Lung (tissue), 12 donors: ENCODE measurements around the gene POLN. TPM values are rescaled to one million over a fixed set of nuclear protein-coding genes. Genes with fewer than 3 reads are reported as not detected.

Experiments used
- ATAC-seq: fragments of 200-7000 bp; cut with Tn5 transposase; one replicate; pipeline ENCODE4 v1.9.1; 2020; ENCODE audit warnings: moderate number of reproducible peaks; ENCODE audit not compliant: insufficient read depth, low FRiP score
- DNase-seq, 3 donors: peaks; one replicate each; pipeline ENCODE4 v3.0.0-alpha.2; 2013 to 2017
- H3K27ac ChIP-seq, 2 donors: one replicate each; pipeline ENCODE4 v1.5.1; 2013; ENCODE audit warnings: mild to moderate bottlenecking in 2 of 2, moderate library complexity in 2 of 2, control low read depth in 1 of 2, inconsistent platforms in 1 of 2, low read depth in 1 of 2, low read length in 1 of 2
- H3K27me3 ChIP-seq, 3 donors: one replicate each; pipeline ENCODE4 v1.5.1; 2013; ENCODE audit warnings: low read length in 2 of 3; ENCODE audit not compliant: control insufficient read depth in 3 of 3, insufficient read depth in 3 of 3
- H3K36me3 ChIP-seq, 4 donors: one replicate each; pipeline ENCODE4 v1.5.1; 2013; ENCODE audit warnings: low read length in 4 of 4, mild to moderate bottlenecking in 1 of 4, moderate library complexity in 1 of 4; ENCODE audit not compliant: control insufficient read depth in 4 of 4, insufficient read depth in 4 of 4
- H3K4me1 ChIP-seq, 5 donors: one replicate each; pipeline ENCODE4 v1.5.1; 2013; ENCODE audit warnings: low read length in 5 of 5, mild to moderate bottlenecking in 2 of 5, moderate library complexity in 1 of 5; ENCODE audit not compliant: control insufficient read depth in 5 of 5, insufficient read depth in 5 of 5
- H3K4me3 ChIP-seq: one replicate; pipeline ENCODE4 v1.5.1; 2013; ENCODE audit warnings: mild to moderate bottlenecking, control low read depth, moderate library complexity
- H3K9ac ChIP-seq, 2 donors: one replicate each; pipeline ENCODE4 v1.5.1; 2013; ENCODE audit warnings: low read length in 2 of 2, control low read depth in 1 of 2; ENCODE audit not compliant: insufficient read depth in 1 of 2
- H3K9me3 ChIP-seq, 4 donors: one replicate each; pipeline ENCODE4 v1.5.1; 2013; ENCODE audit warnings: low read length in 3 of 4, mild to moderate bottlenecking in 1 of 4, moderate library complexity in 1 of 4; ENCODE audit not compliant: control insufficient read depth in 4 of 4, insufficient read depth in 3 of 4
- CTCF ChIP-seq: IDR thresholded peaks from 2 replicates; pipeline ENCODE4 v1.5.1; 2012; ENCODE audit warnings: mild to moderate bottlenecking; ENCODE audit errors: control extremely low read depth, extremely low read depth
- WGBS, 2 donors: extraction: QIAGEN DNeasy Blood & Tissue Kit; methylation state at CpG; one replicate each; pipeline ENCODE4 v1.1.7; 2013; 5-methylcytosine and 5-hydroxymethylcytosine counted together
- polyA plus RNA-seq, 2 donors: library from polyadenylated mRNA; stranded (reverse); fragments of 200-250 nt; gene quantifications; one replicate each; pipeline ENCODE4 v1.2.1, GENCODE V29; 2013
- total RNA-seq, 2 donors: library from RNA; depleted of rRNA in 1 of 2; stranded (reverse); fragments of >200 nt in 1 of 2; gene quantifications; one replicate each; pipeline ENCODE4 v1.2.1, GENCODE V29; 2014 to 2021
- donor health status: control.
- donor health status: control.
- donor health status: Bipolar disorder and iron deficiency.
- donor health status: healthy.
- donor health status: DM: yes; HTN: yes; CAD: no.

Gene POLN
- total and polyA plus RNA-seq, 4 donors, result 0.68 to 3.7 (median 2.2) TPM

DNA sequence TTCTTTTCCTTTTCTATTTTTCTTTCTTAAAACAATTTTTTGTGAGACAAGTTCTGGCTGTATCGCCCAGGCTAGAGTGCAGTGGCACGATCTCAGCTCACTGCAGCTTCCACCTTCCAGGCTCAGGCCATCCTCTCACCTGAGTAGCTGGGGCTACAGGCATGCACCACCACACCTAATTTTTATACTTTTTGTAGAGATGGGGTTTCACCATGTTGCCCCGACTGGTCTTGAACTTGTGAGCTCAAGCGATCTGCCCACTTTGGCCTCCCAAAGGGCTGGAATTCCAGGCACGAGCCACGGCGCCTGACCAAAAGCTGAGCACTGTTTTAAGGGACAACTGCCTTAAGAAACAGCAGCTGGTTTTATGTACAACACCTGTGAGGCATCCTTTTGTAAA, 192.1 kb downstream of the POLN start:
- Histone ChIP-seq H3K4me3 (no peak overlapping the region), H3K36me3 (no peaks in the 10 kb centered on the region), H3K9ac (no peak overlapping the region), H3K9me3 (peaks cover 0 to 4% (median 0%) of the 10 kb centered on the region in 4 donors), H3K27ac (no peak overlapping the region), H3K4me1 (no peaks in the 10 kb centered on the region), H3K27me3 (peaks cover 12 to 15% (median 13%) of the 10 kb centered on the region in 3 donors)
- DNase-seq (no peak), ATAC-seq (no peak)
- WGBS, 2 donors, result 88 to 93% methylated on average over 7 of the region's 7 CpGs
- no peak for TF ChIP-seq CTCF

GRCh38 chr4:2049381-2049780, 192.5 kb downstream of the POLN start:
- Histone ChIP-seq H3K27ac (no peak overlapping the region), H3K27me3 (peaks cover 11 to 15% (median 15%) of the 10 kb centered on the region in 3 donors), H3K4me3 (no peak overlapping the region), H3K9me3 (peaks cover 0 to 8% (median 0%) of the 10 kb centered on the region in 4 donors), H3K36me3 (no peaks in the 10 kb centered on the region), H3K9ac (no peak overlapping the region), H3K4me1 (no peaks in the 10 kb centered on the region)
- ATAC-seq (no peak), DNase-seq (no peak)
- WGBS, 2 donors, result 88 to 97% methylated on average over 7 of the region's 7 CpGs
- TF ChIP-seq CTCF, result no peak

GRCh38 chr4:2048831-2049230, 193.1 kb downstream of the POLN start:
- TF ChIP-seq CTCF, result no peak
- Histone ChIP-seq H3K9ac (no peak overlapping the region), H3K27ac (no peak overlapping the region), H3K27me3 (peaks cover 8 to 21% (median 11%) of the 10 kb centered on the region in 3 donors), H3K4me3 (no peak overlapping the region), H3K36me3 (no peaks in the 10 kb centered on the region), H3K4me1 (no peaks in the 10 kb centered on the region), H3K9me3 (peaks cover 0 to 12% (median 0%) of the 10 kb centered on the region in 4 donors)
- ATAC-seq (no peak), DNase-seq (no peak)
- WGBS, 2 donors, result 86 to 90% methylated on average over 8 of the region's 8 CpGs
